H1 (cell line): Measurements from ENCODE around the gene EPHB1. TPM values are rescaled to one million over a fixed set of nuclear protein-coding genes. Genes with fewer than 3 reads are reported as not detected.

Experiments
- CTCF ChIA-PET: fragments of 300-600 bp; sonication (Branson Sonifier 250); formaldehyde crosslinking; loops from one replicate; lab custom pipeline; 2021; ENCODE audit not compliant: partially characterized antibody; lab: Charles Lee
- POLR2A ChIA-PET: fragments of 300-600 bp; sonication (Branson Sonifier 250); formaldehyde crosslinking; loops from one replicate; lab custom pipeline; 2021; ENCODE audit warnings: inconsistent platforms; ENCODE audit not compliant: partially characterized antibody; lab: Charles Lee
- DNase-seq, 2 experiments: peaks; one replicate each; pipeline versions ENCODE4 v3.0.0 to v3.0.0-alpha.2; 2010 to 2022; ENCODE audit warnings: low spot score in 2 of 2, low read depth in 1 of 2, mixed read lengths in 1 of 2
- FAIRE-seq: peaks from 2 replicates; lab custom pipeline; 2011; peaks lifted over from hg19 to GRCh38; lab: Jason Lieb, UNC
- H2AFZ ChIP-seq: 2 replicates; pipeline ENCODE4 v1.8.1; 2012; ENCODE audit warnings: low read length, inconsistent platforms
- H2AK5ac ChIP-seq: 2 replicates; pipeline ENCODE4 v1.6.1; 2013; ENCODE audit warnings: low read depth, low read length
- H2BK120ac ChIP-seq: replicated peaks from 2 replicates; pipeline ENCODE3; 2013; ENCODE audit warnings: low read depth, low read length, inconsistent platforms
- H2BK12ac ChIP-seq: 2 replicates; pipeline ENCODE4 v1.6.1; 2013; ENCODE audit warnings: low read depth, low read length
- H2BK15ac ChIP-seq: 2 replicates; pipeline ENCODE4 v1.6.1; 2013; ENCODE audit warnings: low read length
- H2BK20ac ChIP-seq: 2 replicates; pipeline ENCODE4 v1.6.1; 2013; ENCODE audit warnings: low read length
- H2BK5ac ChIP-seq: 2 replicates; pipeline ENCODE4 v1.6.1; 2013; ENCODE audit warnings: low read depth, low read length
- H3K14ac ChIP-seq: 2 replicates; pipeline ENCODE4 v1.6.1; 2013; ENCODE audit warnings: inconsistent platforms; ENCODE audit not compliant: insufficient read length
- H3K18ac ChIP-seq: 2 replicates; pipeline ENCODE4 v1.6.1; 2013; ENCODE audit warnings: low read length; ENCODE audit errors: extremely low read depth
- H3K23ac ChIP-seq: 2 replicates; pipeline ENCODE4 v1.6.1; 2013; ENCODE audit warnings: inconsistent platforms; ENCODE audit not compliant: insufficient read length
- H3K23me2 ChIP-seq: 2 replicates; pipeline ENCODE4 v1.6.1; 2013; ENCODE audit warnings: low read depth, low read length
- H3K27ac ChIP-seq: 2 replicates; pipeline ENCODE4 v1.6.1; 2011; ENCODE audit warnings: low read depth, low read length, inconsistent platforms
- H3K27me3 ChIP-seq, 4 experiments: replicated peaks in 1 of 4; 1 replicate in 1 of 4; 2 replicates in 3 of 4; pipeline versions ENCODE4 v1.6.1 to v1.8.1; 2011 to 2013; ENCODE audit warnings: low read length in 3 of 4, mild to moderate bottlenecking in 3 of 4, inconsistent platforms in 2 of 4, mixed read lengths in 2 of 4, moderate library complexity in 1 of 4; ENCODE audit not compliant: control insufficient read depth in 3 of 4, insufficient read depth in 3 of 4; ENCODE audit errors: extremely low read depth in 1 of 4
- H3K36me3 ChIP-seq, 4 experiments: 2 replicates each; pipeline versions ENCODE4 v1.6.1 to v1.8.1; 2011 to 2013; ENCODE audit warnings: mild to moderate bottlenecking in 4 of 4, low read length in 3 of 4, moderate library complexity in 2 of 4, control low read depth in 1 of 4, inconsistent platforms in 1 of 4; ENCODE audit not compliant: insufficient read depth in 4 of 4, control insufficient read depth in 2 of 4
- H3K4ac ChIP-seq: replicated peaks from 2 replicates; pipeline ENCODE3; 2013; ENCODE audit warnings: low read length, low read depth, mixed read lengths, inconsistent platforms; ENCODE audit not compliant: insufficient read length
- H3K4me1 ChIP-seq, 4 experiments: replicated peaks in 1 of 4; 1 replicate in 1 of 4; 2 replicates in 3 of 4; pipeline versions ENCODE4 v1.6.1 to v1.8.1; 2011 to 2013; ENCODE audit warnings: low read length in 3 of 4, inconsistent platforms in 2 of 4, mixed read lengths in 1 of 4; ENCODE audit not compliant: insufficient read depth in 4 of 4, control insufficient read depth in 3 of 4
- H3K4me2 ChIP-seq, 2 experiments: 2 replicates each; pipeline versions ENCODE4 v1.6.1 to v1.8.1; 2011 to 2013; ENCODE audit warnings: low read depth in 2 of 2, low read length in 2 of 2, control low read depth in 1 of 2, inconsistent platforms in 1 of 2, mild to moderate bottlenecking in 1 of 2; ENCODE audit not compliant: insufficient read depth in 1 of 2
- H3K4me3 ChIP-seq, 4 experiments: fragments of 200-600, 300-600 bp in 1 of 4; sonication (generic), shearing (Covaris generic), sonication (Bioruptor Twin) in 1 of 4; 2 replicates each; pipeline versions ENCODE4 v1.5.1 to v1.8.1; 2011 to 2016; ENCODE audit warnings: low read length in 4 of 4, low read depth in 3 of 4, control low read depth in 2 of 4, inconsistent platforms in 2 of 4, mild to moderate bottlenecking in 2 of 4, mixed read lengths in 1 of 4, moderate library complexity in 1 of 4; ENCODE audit not compliant: insufficient read depth in 2 of 4; ENCODE audit errors: extremely low read depth in 1 of 4
- H3K56ac ChIP-seq: replicated peaks from 2 replicates; pipeline ENCODE3; 2013; ENCODE audit warnings: low read depth, mild to moderate bottlenecking, mixed read lengths, low read length, inconsistent platforms; ENCODE audit not compliant: insufficient read length
- H3K79me1 ChIP-seq: 2 replicates; pipeline ENCODE4 v1.6.1; 2013; ENCODE audit warnings: low read depth, low read length, control low read depth
- H3K79me2 ChIP-seq, 2 experiments: 2 replicates each; pipeline versions ENCODE4 v1.6.1 to v1.8.1; 2012 to 2013; ENCODE audit warnings: low read length in 2 of 2, mild to moderate bottlenecking in 2 of 2, inconsistent platforms in 1 of 2; ENCODE audit not compliant: insufficient read depth in 2 of 2, control insufficient read depth in 1 of 2
- H3K9ac ChIP-seq, 4 experiments: replicated peaks in 1 of 4; 1 replicate in 1 of 4; 2 replicates in 3 of 4; pipeline versions ENCODE4 v1.6.1 to v1.8.1; 2011 to 2013; ENCODE audit warnings: low read depth in 3 of 4, low read length in 3 of 4, control low read depth in 2 of 4, mild to moderate bottlenecking in 2 of 4, moderate library complexity in 2 of 4, inconsistent platforms in 1 of 4; ENCODE audit errors: extremely low read depth in 1 of 4
- H3K9me3 ChIP-seq, 2 experiments: 2 replicates each; pipeline versions ENCODE4 v1.6.1 to v1.8.1; 2012 to 2013; ENCODE audit warnings: mild to moderate bottlenecking in 2 of 2, moderate library complexity in 2 of 2, control low read depth in 1 of 2, inconsistent platforms in 1 of 2, low read depth in 1 of 2, low read length in 1 of 2, mixed read lengths in 1 of 2; ENCODE audit not compliant: insufficient read depth in 2 of 2
- H4K20me1 ChIP-seq, 2 experiments: replicated peaks in 1 of 2; 2 replicates each; pipeline versions ENCODE3 to v1.8.1; 2011 to 2013; ENCODE audit warnings: inconsistent platforms in 2 of 2, low read length in 2 of 2, mild to moderate bottlenecking in 1 of 2; ENCODE audit not compliant: insufficient read depth in 2 of 2, control insufficient read depth in 1 of 2
- H4K5ac ChIP-seq: 2 replicates; pipeline ENCODE4 v1.6.1; 2013; ENCODE audit warnings: low read length, low read depth, mixed read lengths, inconsistent platforms; ENCODE audit not compliant: insufficient read length
- H4K8ac ChIP-seq: 2 replicates; pipeline ENCODE4 v1.8.0; 2013; ENCODE audit warnings: mild to moderate bottlenecking, moderate library complexity, low read length, inconsistent platforms; ENCODE audit not compliant: insufficient read depth; ENCODE audit errors: extremely low read depth
- H4K91ac ChIP-seq: replicated peaks from 2 replicates; pipeline ENCODE3; 2013; ENCODE audit warnings: low read length, mixed read lengths, inconsistent platforms; ENCODE audit not compliant: insufficient read length
- BACH1 ChIP-seq: IDR thresholded peaks from 2 replicates; pipeline ENCODE4 v1.6.1; 2012; ENCODE audit warnings: low read length, improper control_type of control experiment
- CBX8 ChIP-seq: fragments of 300-800, 300-1000 bp; sonication (generic); IDR thresholded peaks from 2 replicates; pipeline ENCODE4 v1.7.1; 2016; ENCODE audit warnings: low read depth, low read length, borderline replicate concordance
- EGR1 ChIP-seq: IDR thresholded peaks from 2 replicates; pipeline ENCODE4 v1.6.1; 2011; ENCODE audit warnings: low read depth, low read length, borderline replicate concordance
- EP300 ChIP-seq, 2 experiments: IDR thresholded peaks; 1 replicate in 1 of 2; 2 replicates in 1 of 2; pipeline ENCODE4 v1.6.1; 2011 to 2012; ENCODE audit warnings: low read depth in 2 of 2, low read length in 2 of 2, mild to moderate bottlenecking in 2 of 2, borderline replicate concordance in 1 of 2, inconsistent platforms in 1 of 2, moderate library complexity in 1 of 2
- KDM4A ChIP-seq: IDR thresholded peaks from one replicate; pipeline ENCODE4 v1.7.1; 2012; ENCODE audit warnings: low read depth, mild to moderate bottlenecking, moderate library complexity, low read length, inconsistent platforms; ENCODE audit not compliant: severe bottlenecking
- RXRA ChIP-seq: IDR thresholded peaks from 2 replicates; pipeline ENCODE4 v1.6.1; 2011; ENCODE audit warnings: low read depth, mild to moderate bottlenecking, low read length, moderate library complexity; ENCODE audit not compliant: insufficient read depth
- SAP30 ChIP-seq: fragments of 300-600 bp; sonication (generic); IDR thresholded peaks from 2 replicates; pipeline ENCODE4 v1.7.1; 2012; ENCODE audit warnings: low read length, moderate library complexity, mild to moderate bottlenecking, inconsistent platforms; ENCODE audit not compliant: insufficient read depth, insufficient replicate concordance
- SIRT6 ChIP-seq: IDR thresholded peaks from one replicate; pipeline ENCODE4 v1.7.1; 2012; ENCODE audit warnings: low read length, inconsistent platforms
- SP2 ChIP-seq: IDR thresholded peaks from 2 replicates; pipeline ENCODE4 v1.6.1; 2012; ENCODE audit warnings: mild to moderate bottlenecking, low read length, inconsistent platforms
- ZNF274 ChIP-seq: IDR thresholded peaks from 2 replicates; pipeline ENCODE4 v1.7.0; 2012; ENCODE audit warnings: low read length, borderline replicate concordance; ENCODE audit errors: extremely low read depth
- WGBS, 2 experiments: shearing (Covaris generic) in 1 of 2; methylation state at CpG; one replicate each; pipeline versions ENCODE4 v1.1.6 to v1.1.7; 2013 to 2015; ENCODE audit warnings: low lambda C conversion rate in 2 of 2, mixed read lengths in 2 of 2, inconsistent platforms in 1 of 2, low coverage in 1 of 2, missing lambda C conversion rate in 1 of 2; ENCODE audit not compliant: insufficient replicate concordance in 2 of 2, insufficient coverage in 1 of 2, insufficient read length in 1 of 2; ENCODE audit errors: extremely low coverage in 1 of 2, missing lambda C conversion rate in 1 of 2; 5-methylcytosine and 5-hydroxymethylcytosine counted together
- polyA plus RNA-seq, 7 experiments: library from polyadenylated mRNA; depleted of rRNA in 3 of 7; stranded (reverse) in 5 of 7; unstranded in 2 of 7; fragments of >200 nt in 5 of 7; fragments of 200-250 nt in 2 of 7; gene quantifications; 1 replicate in 5 of 7; 2 replicates in 1 of 7; 4 replicates in 1 of 7; pipeline versions ENCODE4 v1.2.1 to v1.2.3, GENCODE V29; 2011 to 2013; ENCODE audit warnings: missing spikeins in 2 of 7, mixed read lengths in 2 of 7
- total RNA-seq: library from RNA; stranded (reverse); fragmentation: NEBNext Ultra II Directional; extraction: Animal tissue kit (Norgen Biotek cat#: 25700); gene quantifications from 2 replicates; pipeline ENCODE4 v1.2.1, GENCODE V29; 2021
- TF ChIP-seq, protein P1 (sequence below): IDR thresholded peaks from 2 replicates; pipeline ENCODE4 v1.6.1; 2011; ENCODE audit warnings: low read depth, mild to moderate bottlenecking, low read length; ENCODE audit not compliant: insufficient read depth

The EPHB1 gene
- total and polyA plus RNA-seq, 2 of the 8 experiments (the other 6 are each of a cell fraction or from before 2014, with no cell fraction given), result 3.5 to 5.9 TPM

DNA sequence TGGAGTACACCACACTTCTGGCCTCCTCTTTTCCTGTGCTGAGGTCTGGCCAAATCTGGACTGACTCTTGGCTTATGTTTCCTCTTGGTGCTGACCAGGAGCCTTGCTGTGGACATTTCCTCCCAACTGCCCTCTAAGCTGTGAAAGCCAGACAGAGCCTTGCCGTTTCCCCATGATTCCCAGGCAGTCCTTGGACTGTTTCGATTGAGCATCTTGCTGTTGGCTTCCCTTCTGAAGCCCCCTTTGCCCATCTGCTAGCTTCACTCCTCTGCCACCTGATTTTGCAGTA lies 110.5 kb downstream of the EPHB1 start:
- peaks cover 1 to 2% of the 10 kb centered on the region in 2 experiments for H4K20me1 ChIP-seq
- H2BK12ac ChIP-seq, result no peak overlapping the region
- H4K5ac ChIP-seq, result no peak overlapping the region
- no peak overlapping the region for H2AK5ac ChIP-seq
- no peak overlapping the region for H3K4me3 ChIP-seq
- no peaks in the 10 kb centered on the region for H3K36me3 ChIP-seq
- H3K4ac ChIP-seq, result no peak overlapping the region
- no peak for FAIRE-seq
- no peak overlapping the region for H2BK120ac ChIP-seq
- H3K79me1 ChIP-seq, result no peaks in the 10 kb centered on the region
- no peak overlapping the region for H2AFZ ChIP-seq
- H4K8ac ChIP-seq, result no peak overlapping the region
- no peak overlapping the region for H3K18ac ChIP-seq
- peaks cover 0 to 7% (median 2%) of the 10 kb centered on the region in 4 experiments; a peak in 3 of 7 replicates for H3K4me1 ChIP-seq
- H3K14ac ChIP-seq, result no peak overlapping the region
- no peak overlapping the region for H3K4me2 ChIP-seq
- H3K56ac ChIP-seq, result no peak overlapping the region
- H2BK20ac ChIP-seq, result no peak overlapping the region
- H3K27me3 ChIP-seq, result no peaks in the 10 kb centered on the region
- H4K91ac ChIP-seq, result no peak overlapping the region
- H3K23me2 ChIP-seq, result no peaks in the 10 kb centered on the region
- no peak overlapping the region for H2BK5ac ChIP-seq
- TF ChIP-seq, protein P1, sequence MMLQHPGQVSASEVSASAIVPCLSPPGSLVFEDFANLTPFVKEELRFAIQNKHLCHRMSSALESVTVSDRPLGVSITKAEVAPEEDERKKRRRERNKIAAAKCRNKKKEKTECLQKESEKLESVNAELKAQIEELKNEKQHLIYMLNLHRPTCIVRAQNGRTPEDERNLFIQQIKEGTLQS, result no peak
- TF ChIP-seq KDM4A, result no peak
- TF ChIP-seq EP300 (IDR thresholded peaks at IDR 0.05; ENCODE audit: borderline replicate concordance in 1 of 2, low read depth in 2 of 2, low read length in 2 of 2), result no peak
- no peak for TF ChIP-seq ZNF274
- TF ChIP-seq CBX8, result no peak
- no peak for TF ChIP-seq SIRT6
- TF ChIP-seq BACH1, result no peak
- TF ChIP-seq EGR1, result no peak
- TF ChIP-seq SP2, result no peak
- no peak for TF ChIP-seq SAP30
- TF ChIP-seq RXRA, result no peak
- no peak for DNase-seq
- no peak overlapping the region for H3K23ac ChIP-seq
- POLR2A ChIA-PET, result no interaction called here
- CTCF ChIA-PET, result interaction anchor here (0.6 to 1.0 kb wide), 3 partner anchors 9 to 64 kb away, joined by 3 read pairs; no protein-coding TSS in a partner anchor
- H3K79me2 ChIP-seq, result no peaks in the 10 kb centered on the region
- H3K27ac ChIP-seq, result no peak overlapping the region
- H3K9me3 ChIP-seq, result no peaks in the 10 kb centered on the region
- WGBS, 2 experiments, result 100% methylated on average over 2 of the region's 2 CpGs; no CpG with 5 or more reads in 1 of the 2 experiments
- H2BK15ac ChIP-seq, result no peak overlapping the region
- H3K9ac ChIP-seq, result no peak overlapping the region
